Activated naive CD4-positive, alpha-beta T cell treated with anti-CD3 and anti-CD28 coated beads, Interleukin-2, amount 50 U/mL, for 24 hours (primary cell): ENCODE measurements around the gene TNFRSF6B.

ENCODE experiments used
- H3K27ac Mint-ChIP-seq: one replicate; pipeline ENCODE4 v1.8.0; 2021; ENCODE audit warnings: mild to moderate bottlenecking, mixed read lengths
- H3K27me3 Mint-ChIP-seq: one replicate; pipeline ENCODE4 v1.8.0; 2021; ENCODE audit warnings: mixed read lengths
- H3K36me3 Mint-ChIP-seq: one replicate; pipeline ENCODE4 v1.8.0; 2021; ENCODE audit warnings: mixed read lengths
- H3K4me1 Mint-ChIP-seq: one replicate; pipeline ENCODE4 v1.8.0; 2021; ENCODE audit warnings: mixed read lengths
- H3K4me3 Mint-ChIP-seq: one replicate; pipeline ENCODE4 v1.8.0; 2021; ENCODE audit warnings: mild to moderate bottlenecking, mixed read lengths
- H3K9me3 Mint-ChIP-seq: one replicate; pipeline ENCODE4 v1.8.0; 2021; ENCODE audit warnings: mixed read lengths

The TNFRSF6B gene

GRCh38 chr20:63675681-63676368, 20.6 kb upstream of the TNFRSF6B start:
- Mint-ChIP-seq H3K4me3 (no peak overlapping the region), H3K9me3 (no peaks in the 10 kb centered on the region), H3K4me1 (no peaks in the 10 kb centered on the region), H3K27me3 (no peaks in the 10 kb centered on the region), H3K36me3 (no peaks in the 10 kb centered on the region), H3K27ac (no peak overlapping the region)

- Mint-ChIP-seq H3K36me3 (no peaks in the 10 kb centered on the region), H3K4me1 (no peaks in the 10 kb centered on the region), H3K27me3 (no peaks in the 10 kb centered on the region), H3K4me3 (no peak overlapping the region), H3K9me3 (no peaks in the 10 kb centered on the region), H3K27ac (no peak overlapping the region)
These were observed 18.4 kb upstream of the TNFRSF6B start for GRCh38 chr20:63678071-63678470.

- no peaks in the 10 kb centered on the region for H3K9me3 Mint-ChIP-seq
- no peaks in the 10 kb centered on the region for H3K36me3 Mint-ChIP-seq
- H3K27ac Mint-ChIP-seq: no peak overlapping the region
- H3K4me3 Mint-ChIP-seq: no peak overlapping the region
- peaks cover 2% of the 10 kb centered on the region for H3K4me1 Mint-ChIP-seq
- H3K27me3 Mint-ChIP-seq: no peaks in the 10 kb centered on the region
These were observed 17.6 kb upstream of the TNFRSF6B start for GRCh38 chr20:63678667-63679465.

GRCh38 chr20:63679799-63680305, 16.6 kb upstream of the TNFRSF6B start:
- Mint-ChIP-seq H3K4me1 (peaks cover 3% of the 10 kb centered on the region), H3K27ac (no peak overlapping the region), H3K9me3 (no peaks in the 10 kb centered on the region), H3K36me3 (no peaks in the 10 kb centered on the region), H3K27me3 (no peaks in the 10 kb centered on the region), H3K4me3 (no peak overlapping the region)

- H3K4me3 Mint-ChIP-seq: no peak overlapping the region
- H3K27ac Mint-ChIP-seq: no peak overlapping the region
- H3K36me3 Mint-ChIP-seq: no peaks in the 10 kb centered on the region
- no peaks in the 10 kb centered on the region for H3K27me3 Mint-ChIP-seq
- peaks cover 3% of the 10 kb centered on the region for H3K4me1 Mint-ChIP-seq
- no peaks in the 10 kb centered on the region for H3K9me3 Mint-ChIP-seq
These were observed 16.0 kb upstream of the TNFRSF6B start for GRCh38 chr20:63680427-63680826.

- H3K27ac Mint-ChIP-seq: no peak overlapping the region
- peaks cover 3% of the 10 kb centered on the region for H3K4me1 Mint-ChIP-seq
- H3K4me3 Mint-ChIP-seq: no peak overlapping the region
- H3K9me3 Mint-ChIP-seq: no peaks in the 10 kb centered on the region
- H3K36me3 Mint-ChIP-seq: no peaks in the 10 kb centered on the region
- no peaks in the 10 kb centered on the region for H3K27me3 Mint-ChIP-seq
These were observed 15.4 kb upstream of the TNFRSF6B start for GRCh38 chr20:63680857-63681608.

GRCh38 chr20:63681609-63682142, 14.8 kb upstream of the TNFRSF6B start:
- H3K4me3 Mint-ChIP-seq: no peak overlapping the region
- H3K4me1 Mint-ChIP-seq: peaks cover 5% of the 10 kb centered on the region
- no peaks in the 10 kb centered on the region for H3K9me3 Mint-ChIP-seq
- H3K27me3 Mint-ChIP-seq: no peaks in the 10 kb centered on the region
- no peak overlapping the region for H3K27ac Mint-ChIP-seq
- H3K36me3 Mint-ChIP-seq: no peaks in the 10 kb centered on the region

- H3K4me1 Mint-ChIP-seq: peaks cover 8% of the 10 kb centered on the region
- no peaks in the 10 kb centered on the region for H3K9me3 Mint-ChIP-seq
- H3K27me3 Mint-ChIP-seq: no peaks in the 10 kb centered on the region
- no peak overlapping the region for H3K4me3 Mint-ChIP-seq
- no peaks in the 10 kb centered on the region for H3K36me3 Mint-ChIP-seq
- H3K27ac Mint-ChIP-seq: no peak overlapping the region
These were observed 13.9 kb upstream of the TNFRSF6B start for GRCh38 chr20:63682384-63683139.

- H3K4me3 Mint-ChIP-seq: no peak overlapping the region
- peaks cover 8% of the 10 kb centered on the region for H3K4me1 Mint-ChIP-seq
- no peaks in the 10 kb centered on the region for H3K36me3 Mint-ChIP-seq
- no peaks in the 10 kb centered on the region for H3K9me3 Mint-ChIP-seq
- no peaks in the 10 kb centered on the region for H3K27me3 Mint-ChIP-seq
- H3K27ac Mint-ChIP-seq: no peak overlapping the region
These were observed 11.0 kb upstream of the TNFRSF6B start for GRCh38 chr20:63685269-63686026.

GRCh38 chr20:63686094-63686491, 10.4 kb upstream of the TNFRSF6B start:
- Mint-ChIP-seq H3K27me3 (no peaks in the 10 kb centered on the region), H3K4me3 (no peak overlapping the region), H3K27ac (no peak overlapping the region), H3K9me3 (no peaks in the 10 kb centered on the region), H3K36me3 (no peaks in the 10 kb centered on the region), H3K4me1 (peaks cover 8% of the 10 kb centered on the region)

- H3K4me1 Mint-ChIP-seq: peaks cover 8% of the 10 kb centered on the region
- peak overlapping the region; percentile 65 for H3K27ac Mint-ChIP-seq
- H3K9me3 Mint-ChIP-seq: no peaks in the 10 kb centered on the region
- H3K36me3 Mint-ChIP-seq: no peaks in the 10 kb centered on the region
- no peak overlapping the region for H3K4me3 Mint-ChIP-seq
- no peaks in the 10 kb centered on the region for H3K27me3 Mint-ChIP-seq
These were observed 9.7 kb upstream of the TNFRSF6B start for GRCh38 chr20:63686492-63687321.

- Mint-ChIP-seq H3K4me3 (no peak overlapping the region), H3K27me3 (no peaks in the 10 kb centered on the region), H3K27ac (no peak overlapping the region), H3K36me3 (no peaks in the 10 kb centered on the region), H3K4me1 (peaks cover 8% of the 10 kb centered on the region), H3K9me3 (no peaks in the 10 kb centered on the region)
These were observed 8.9 kb upstream of the TNFRSF6B start for GRCh38 chr20:63687419-63688178.
